ENCODE data around the gene RIC1.

RIC1 gene

DNA sequence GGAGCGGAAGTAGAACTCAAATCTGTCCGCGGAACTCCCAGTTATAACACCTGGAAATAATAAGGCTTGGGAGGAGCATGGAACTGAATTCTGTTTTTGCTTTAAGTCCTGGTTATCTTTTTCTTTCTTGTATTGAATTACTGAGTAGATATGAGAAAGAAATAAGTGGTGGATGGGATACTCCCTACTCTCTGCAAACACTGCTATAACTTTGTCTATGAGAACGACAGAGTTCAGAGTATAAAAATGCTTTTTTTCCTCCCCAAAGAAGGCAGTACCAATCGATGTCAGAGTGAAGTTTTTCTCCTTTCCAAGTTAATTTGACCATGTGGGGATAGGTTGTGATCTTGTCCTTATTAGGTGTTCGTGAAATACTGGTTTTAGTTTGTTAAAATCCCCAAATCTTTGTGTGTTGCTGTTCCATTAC lies 1.2 kb downstream of the RIC1 start:
- Histone ChIP-seq H3K27ac (replicated peaks) (peak overlapping the region; percentile 82), H3K27me3 (ENCODE audit: insufficient read depth, poor library complexity, severe bottlenecking) (no peaks in the 10 kb centered on the region), H3K4me3 (replicated peaks; ENCODE audit: insufficient read depth, low read length) (peak overlapping the region; percentile 92)
- TF ChIP-seq SPI1 (IDR thresholded peaks at IDR 0.05; ENCODE audit: borderline replicate concordance, low read depth) (peak; percentile 31; the same call in 1 of the 2 replicates), GABPA (IDR thresholded peaks at IDR 0.05; ENCODE audit: low read depth) (no peak)
- DNase-seq (ENCODE audit: low read depth in 1 of 2, low spot score in 1 of 2): no peak

DNA sequence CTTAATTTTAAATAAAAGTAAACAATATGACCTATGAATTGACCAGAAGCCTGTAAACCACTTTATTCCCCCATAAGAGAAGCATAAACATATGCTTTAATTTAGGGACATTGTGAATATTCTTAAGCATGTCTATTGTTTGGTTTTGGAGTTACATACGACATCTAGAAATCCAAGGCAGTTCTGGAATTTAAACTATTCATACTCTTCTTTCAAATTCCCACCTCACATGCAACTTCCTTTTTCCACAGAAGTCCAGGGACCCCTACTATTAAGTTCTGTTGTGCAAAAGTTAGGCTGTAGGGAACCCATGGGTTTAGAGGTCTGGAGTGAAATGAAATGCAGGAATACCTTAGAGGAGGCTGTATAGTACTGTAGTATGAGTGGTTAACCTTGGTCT lies 2.1 kb downstream of the RIC1 start:
- H3K27me3 ChIP-seq (ENCODE audit: insufficient read depth, poor library complexity, severe bottlenecking): no peaks in the 10 kb centered on the region
- H3K4me3 ChIP-seq (replicated peaks; ENCODE audit: insufficient read depth, low read length): no peak overlapping the region

DNA sequence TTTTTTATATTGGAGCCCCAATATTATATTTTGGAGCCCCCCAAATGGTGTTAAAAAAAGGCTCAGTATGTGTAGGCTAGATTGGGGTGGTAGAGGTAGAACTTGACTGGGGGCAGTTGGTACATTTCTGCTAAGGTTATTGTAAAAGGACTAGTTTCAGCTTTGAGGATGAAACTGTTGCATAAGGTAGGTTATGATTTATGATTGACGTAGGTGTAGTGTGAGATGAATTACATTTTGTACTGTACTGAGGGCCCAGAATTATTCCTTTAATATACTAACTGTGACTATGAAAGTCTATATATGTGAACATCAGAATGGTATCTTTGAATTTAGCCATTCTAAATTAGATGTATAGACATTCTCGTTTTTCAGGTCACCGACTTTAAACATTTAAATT lies 3.6 kb downstream of the RIC1 start:
- Histone ChIP-seq H3K27me3 (ENCODE audit: insufficient read depth, poor library complexity, severe bottlenecking) (no peaks in the 10 kb centered on the region), H3K27ac (replicated peaks) (no peak overlapping the region), H3K4me3 (replicated peaks; ENCODE audit: insufficient read depth, low read length) (no peak overlapping the region)
- no peak for TF ChIP-seq GABPA (IDR thresholded peaks at IDR 0.05; ENCODE audit: low read depth)
- TF ChIP-seq, protein P1, sequence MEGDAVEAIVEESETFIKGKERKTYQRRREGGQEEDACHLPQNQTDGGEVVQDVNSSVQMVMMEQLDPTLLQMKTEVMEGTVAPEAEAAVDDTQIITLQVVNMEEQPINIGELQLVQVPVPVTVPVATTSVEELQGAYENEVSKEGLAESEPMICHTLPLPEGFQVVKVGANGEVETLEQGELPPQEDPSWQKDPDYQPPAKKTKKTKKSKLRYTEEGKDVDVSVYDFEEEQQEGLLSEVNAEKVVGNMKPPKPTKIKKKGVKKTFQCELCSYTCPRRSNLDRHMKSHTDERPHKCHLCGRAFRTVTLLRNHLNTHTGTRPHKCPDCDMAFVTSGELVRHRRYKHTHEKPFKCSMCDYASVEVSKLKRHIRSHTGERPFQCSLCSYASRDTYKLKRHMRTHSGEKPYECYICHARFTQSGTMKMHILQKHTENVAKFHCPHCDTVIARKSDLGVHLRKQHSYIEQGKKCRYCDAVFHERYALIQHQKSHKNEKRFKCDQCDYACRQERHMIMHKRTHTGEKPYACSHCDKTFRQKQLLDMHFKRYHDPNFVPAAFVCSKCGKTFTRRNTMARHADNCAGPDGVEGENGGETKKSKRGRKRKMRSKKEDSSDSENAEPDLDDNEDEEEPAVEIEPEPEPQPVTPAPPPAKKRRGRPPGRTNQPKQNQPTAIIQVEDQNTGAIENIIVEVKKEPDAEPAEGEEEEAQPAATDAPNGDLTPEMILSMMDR (IDR thresholded peaks at IDR 0.05; ENCODE audit: insufficient read depth, low read length): no peak
- TF ChIP-seq POLR2AphosphoS5 (IDR thresholded peaks at IDR 0.05; ENCODE audit: low read depth): no peak
- no peak for TF ChIP-seq SPI1 (IDR thresholded peaks at IDR 0.05; ENCODE audit: borderline replicate concordance, low read depth)
- TF ChIP-seq, protein P2, sequence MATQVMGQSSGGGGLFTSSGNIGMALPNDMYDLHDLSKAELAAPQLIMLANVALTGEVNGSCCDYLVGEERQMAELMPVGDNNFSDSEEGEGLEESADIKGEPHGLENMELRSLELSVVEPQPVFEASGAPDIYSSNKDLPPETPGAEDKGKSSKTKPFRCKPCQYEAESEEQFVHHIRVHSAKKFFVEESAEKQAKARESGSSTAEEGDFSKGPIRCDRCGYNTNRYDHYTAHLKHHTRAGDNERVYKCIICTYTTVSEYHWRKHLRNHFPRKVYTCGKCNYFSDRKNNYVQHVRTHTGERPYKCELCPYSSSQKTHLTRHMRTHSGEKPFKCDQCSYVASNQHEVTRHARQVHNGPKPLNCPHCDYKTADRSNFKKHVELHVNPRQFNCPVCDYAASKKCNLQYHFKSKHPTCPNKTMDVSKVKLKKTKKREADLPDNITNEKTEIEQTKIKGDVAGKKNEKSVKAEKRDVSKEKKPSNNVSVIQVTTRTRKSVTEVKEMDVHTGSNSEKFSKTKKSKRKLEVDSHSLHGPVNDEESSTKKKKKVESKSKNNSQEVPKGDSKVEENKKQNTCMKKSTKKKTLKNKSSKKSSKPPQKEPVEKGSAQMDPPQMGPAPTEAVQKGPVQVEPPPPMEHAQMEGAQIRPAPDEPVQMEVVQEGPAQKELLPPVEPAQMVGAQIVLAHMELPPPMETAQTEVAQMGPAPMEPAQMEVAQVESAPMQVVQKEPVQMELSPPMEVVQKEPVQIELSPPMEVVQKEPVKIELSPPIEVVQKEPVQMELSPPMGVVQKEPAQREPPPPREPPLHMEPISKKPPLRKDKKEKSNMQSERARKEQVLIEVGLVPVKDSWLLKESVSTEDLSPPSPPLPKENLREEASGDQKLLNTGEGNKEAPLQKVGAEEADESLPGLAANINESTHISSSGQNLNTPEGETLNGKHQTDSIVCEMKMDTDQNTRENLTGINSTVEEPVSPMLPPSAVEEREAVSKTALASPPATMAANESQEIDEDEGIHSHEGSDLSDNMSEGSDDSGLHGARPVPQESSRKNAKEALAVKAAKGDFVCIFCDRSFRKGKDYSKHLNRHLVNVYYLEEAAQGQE (IDR thresholded peaks at IDR 0.05; ENCODE audit: insufficient replicate concordance, low read depth): no peak
- no peak for DNase-seq (ENCODE audit: low read depth in 1 of 2, low spot score in 1 of 2)

More for the DNA sequence above, 2.1 kb downstream of the RIC1 start:
- no peak overlapping the region for H3K27ac ChIP-seq (replicated peaks)
- TF ChIP-seq, protein P1 (IDR thresholded peaks at IDR 0.05; ENCODE audit: insufficient read depth, low read length): no peak
- TF ChIP-seq, protein P2 (IDR thresholded peaks at IDR 0.05; ENCODE audit: insufficient replicate concordance, low read depth): no peak
- no peak for TF ChIP-seq SPI1 (IDR thresholded peaks at IDR 0.05; ENCODE audit: borderline replicate concordance, low read depth)
- TF ChIP-seq GABPA (IDR thresholded peaks at IDR 0.05; ENCODE audit: low read depth): no peak
- no peak for TF ChIP-seq POLR2AphosphoS5 (IDR thresholded peaks at IDR 0.05; ENCODE audit: low read depth)
- DNase-seq (ENCODE audit: low read depth in 1 of 2, low spot score in 1 of 2): no peak

DNA sequence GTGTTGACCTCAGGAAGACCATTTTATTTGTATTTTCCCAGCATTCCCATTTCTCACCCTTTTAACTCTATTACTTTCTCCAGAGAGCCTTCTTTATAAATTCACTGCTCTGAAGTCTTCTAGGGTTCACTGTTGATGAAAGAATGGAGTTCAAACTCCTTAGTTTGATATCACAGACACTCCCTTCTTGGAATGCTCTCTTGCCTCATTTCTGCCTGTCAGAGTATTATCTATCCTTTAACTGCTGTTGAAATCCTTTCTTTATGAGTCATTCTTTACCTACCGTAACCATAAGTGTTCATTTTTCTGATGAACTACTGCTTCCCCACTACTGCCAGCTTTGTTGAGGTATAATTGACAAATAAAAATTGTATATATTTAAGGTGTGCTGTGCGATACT lies 4.3 kb downstream of the RIC1 start:
- DNase-seq (ENCODE audit: low read depth in 1 of 2, low spot score in 1 of 2): no peak
- TF ChIP-seq, protein P1 (IDR thresholded peaks at IDR 0.05; ENCODE audit: insufficient read depth, low read length): no peak
- TF ChIP-seq GABPA (IDR thresholded peaks at IDR 0.05; ENCODE audit: low read depth) (no peak), SPI1 (IDR thresholded peaks at IDR 0.05; ENCODE audit: borderline replicate concordance, low read depth) (no peak), POLR2AphosphoS5 (IDR thresholded peaks at IDR 0.05; ENCODE audit: low read depth) (no peak)
- TF ChIP-seq, protein P2 (IDR thresholded peaks at IDR 0.05; ENCODE audit: insufficient replicate concordance, low read depth): no peak
- H3K27me3 ChIP-seq (ENCODE audit: insufficient read depth, poor library complexity, severe bottlenecking): no peaks in the 10 kb centered on the region
- H3K27ac ChIP-seq (replicated peaks): no peak overlapping the region
- H3K4me3 ChIP-seq (replicated peaks; ENCODE audit: insufficient read depth, low read length): no peak overlapping the region

Measured in HL-60 (cell line).